Stimulated activated CD8-positive, alpha-beta memory T cell treated with anti-CD3 and anti-CD28 coated beads, Interleukin-4, amount 100 ng/mL, for 24 hours (primary cell): ENCODE measurements around the gene CIZ1.

ENCODE experiments used
- DNase-seq: peaks from one replicate; pipeline ENCODE4 v3.0.0-alpha.2; 2020; ENCODE audit warnings: low read depth

Gene CIZ1

DNA sequence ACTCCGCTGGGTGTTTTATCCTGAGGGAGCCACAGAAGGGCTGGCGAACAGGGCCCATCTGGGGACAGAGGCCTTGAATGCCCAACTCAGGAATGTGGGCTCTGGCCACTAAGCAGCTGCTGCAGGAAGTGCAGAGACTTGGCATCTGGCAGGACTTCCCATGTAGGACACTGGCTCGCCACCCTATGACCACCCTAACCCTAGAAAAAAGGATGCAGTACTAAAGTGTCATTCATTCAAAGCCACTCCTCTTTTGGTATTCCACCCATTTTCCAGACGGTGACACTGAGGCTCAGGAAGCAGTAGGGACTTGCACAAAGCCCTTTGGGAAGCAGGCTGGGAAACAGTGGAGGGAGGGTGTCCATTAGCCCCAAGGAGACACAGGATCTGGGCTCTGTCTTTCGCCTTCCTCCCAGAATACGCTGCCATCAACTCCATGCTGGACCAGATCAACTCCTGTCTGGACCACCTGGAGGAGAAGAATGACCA, 28.3 kb downstream of the CIZ1 start:
- DNase-seq, result no peak

DNA sequence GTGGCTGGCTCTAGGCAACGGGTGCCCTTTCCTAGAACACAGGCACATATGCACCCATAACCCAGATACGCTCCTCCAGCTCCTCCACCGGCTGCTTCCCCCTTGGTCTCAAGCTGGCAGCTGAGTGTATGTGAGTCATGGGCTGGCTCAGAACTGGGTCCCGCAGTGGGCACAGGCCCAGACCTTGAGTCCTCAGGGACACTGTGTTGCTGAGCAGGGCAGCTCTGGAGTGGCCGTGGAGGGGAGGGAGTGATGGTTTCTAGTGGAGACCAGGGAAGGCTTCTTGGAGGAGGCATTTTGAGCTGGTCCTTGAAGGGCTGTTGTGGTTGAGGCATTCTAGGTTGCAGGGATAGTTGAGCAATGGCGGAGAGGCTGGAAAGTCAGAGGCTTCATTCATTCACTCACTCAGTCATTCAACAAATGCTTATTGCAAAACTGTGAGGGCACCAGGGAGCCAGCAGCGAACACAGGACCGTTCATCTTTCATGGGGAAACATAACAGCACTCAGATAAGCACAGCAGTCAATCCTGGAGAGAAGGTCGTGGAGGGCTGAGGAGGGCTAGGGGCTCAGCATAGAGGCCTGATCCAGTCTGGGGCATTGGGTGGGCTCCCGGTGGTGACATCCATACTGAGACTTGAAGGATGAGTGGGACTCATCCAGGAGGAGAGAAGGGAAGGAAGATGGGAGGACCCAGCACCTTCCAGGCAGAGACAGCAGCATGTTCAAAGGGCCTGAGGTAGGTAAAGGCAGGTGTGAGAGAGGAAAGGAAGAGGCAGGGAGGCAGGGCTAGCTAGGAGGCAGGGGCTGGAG, 29.0 kb downstream of the CIZ1 start:
- no peak for DNase-seq

DNA sequence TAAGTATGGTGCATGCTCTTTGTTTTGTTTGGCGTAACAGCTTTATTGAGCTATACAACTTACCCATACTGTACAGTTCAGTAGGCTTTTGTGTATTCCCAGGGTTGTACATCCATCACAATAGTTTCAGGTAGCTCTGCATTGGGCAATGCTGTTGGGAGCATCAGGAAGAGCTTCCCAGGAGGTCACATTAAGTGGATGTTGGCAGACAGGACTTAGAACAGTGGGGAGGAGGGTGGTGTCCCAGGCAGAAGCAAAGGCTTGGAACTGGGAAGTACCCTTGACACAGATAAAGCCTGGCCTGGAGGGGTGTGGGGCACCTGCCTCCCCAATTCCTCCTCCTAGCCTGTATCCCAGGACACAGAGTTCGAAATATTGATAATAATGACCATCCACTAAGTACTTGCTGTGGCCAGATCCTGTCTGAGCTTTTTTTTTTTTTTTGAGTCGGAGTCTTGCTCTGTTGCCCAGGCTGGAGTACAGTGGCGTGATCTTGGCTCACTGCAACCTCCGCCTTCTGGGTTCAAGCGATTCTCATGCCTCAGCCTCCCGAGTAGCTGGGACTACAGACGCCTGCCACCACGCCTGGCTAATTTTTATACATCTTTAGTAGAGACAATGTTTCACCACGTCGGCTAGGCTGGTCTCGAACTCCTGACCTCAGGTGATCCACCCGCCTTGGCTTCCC, 30.0 kb downstream of the CIZ1 start:
- no peak for DNase-seq

DNA sequence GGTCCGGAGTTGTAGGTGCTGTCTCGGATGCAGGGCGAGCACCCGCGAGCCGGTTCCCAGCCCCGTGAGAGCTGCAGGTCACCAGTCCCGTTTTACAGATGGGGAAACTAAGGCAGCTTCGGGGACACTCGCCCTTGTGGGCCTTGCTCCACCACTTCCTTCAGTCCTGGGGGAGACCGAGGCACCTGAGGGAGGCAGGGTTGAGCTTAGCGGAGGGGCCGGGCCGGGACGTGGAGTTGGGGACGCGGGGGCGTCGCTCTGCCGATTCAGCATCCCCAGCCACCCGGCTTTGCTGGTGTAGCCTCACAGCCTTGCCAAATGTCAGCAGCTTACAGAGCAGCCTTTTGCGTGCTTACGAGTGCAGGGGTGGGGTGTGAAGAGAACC, 30.8 kb downstream of the CIZ1 start:
- DNase-seq, result peak; percentile 53

DNA sequence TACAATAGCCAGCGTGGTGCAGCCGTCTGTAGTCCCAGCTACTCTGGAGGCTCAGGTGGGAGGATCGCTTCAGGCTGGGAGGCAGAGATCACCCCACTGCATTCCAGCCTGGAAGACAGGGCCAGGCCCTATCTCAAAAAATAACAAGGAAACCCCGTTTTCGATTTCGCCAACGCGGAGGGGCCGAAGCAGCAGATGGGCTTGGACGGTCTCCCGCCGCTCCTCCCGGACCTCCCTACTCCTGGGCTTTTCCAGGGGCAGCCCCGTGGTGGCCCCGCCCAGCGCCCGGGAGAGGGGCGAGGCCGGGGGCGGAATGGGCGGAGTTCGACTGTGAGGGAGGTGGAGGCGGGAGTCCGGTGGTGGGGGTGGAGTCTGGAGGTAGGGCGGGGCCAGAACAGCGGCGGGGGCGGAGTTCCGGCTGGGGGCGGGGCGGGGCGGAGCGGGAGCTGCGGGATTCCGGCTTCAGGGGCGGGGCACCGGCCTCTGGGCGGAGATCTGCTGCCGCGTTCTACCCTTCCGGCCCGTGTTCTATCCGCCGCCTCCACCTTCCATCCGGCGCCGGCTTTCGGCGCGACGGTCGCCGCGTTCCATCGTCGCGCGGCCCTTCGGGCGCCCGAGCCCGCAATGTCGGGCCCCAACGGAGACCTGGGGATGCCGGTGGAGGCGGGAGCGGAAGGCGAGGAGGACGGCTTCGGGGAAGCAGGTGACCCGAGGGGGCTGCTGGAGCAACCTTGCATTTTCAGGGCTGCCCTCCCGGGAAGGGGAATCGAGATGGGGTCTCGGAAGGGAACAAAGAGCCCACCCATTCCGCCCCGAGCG, 31.4 kb downstream of the CIZ1 start, which contains the start of gene BBLN:
BBLN (plus strand) TSS at position 482 of the 819 bp plus-strand sequence; CDS start at position 625, 143 bp downstream.
- DNase-seq, result peak; percentile 88

DNA sequence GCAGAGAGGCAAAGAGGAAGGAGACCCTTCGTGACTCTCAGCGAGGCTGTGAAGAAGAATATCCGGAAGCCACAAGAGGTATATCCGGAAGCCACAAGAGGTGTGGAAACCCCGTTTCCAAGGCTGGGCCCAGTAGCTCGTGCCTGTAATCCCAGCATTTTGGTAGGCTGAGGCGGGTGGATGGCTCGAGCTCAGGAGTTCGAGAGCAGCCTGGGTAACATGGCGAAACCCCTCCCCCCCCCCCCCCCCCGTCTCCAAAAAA, 31.9 kb downstream of the CIZ1 start:
- peak; percentile 21 for DNase-seq

DNA sequence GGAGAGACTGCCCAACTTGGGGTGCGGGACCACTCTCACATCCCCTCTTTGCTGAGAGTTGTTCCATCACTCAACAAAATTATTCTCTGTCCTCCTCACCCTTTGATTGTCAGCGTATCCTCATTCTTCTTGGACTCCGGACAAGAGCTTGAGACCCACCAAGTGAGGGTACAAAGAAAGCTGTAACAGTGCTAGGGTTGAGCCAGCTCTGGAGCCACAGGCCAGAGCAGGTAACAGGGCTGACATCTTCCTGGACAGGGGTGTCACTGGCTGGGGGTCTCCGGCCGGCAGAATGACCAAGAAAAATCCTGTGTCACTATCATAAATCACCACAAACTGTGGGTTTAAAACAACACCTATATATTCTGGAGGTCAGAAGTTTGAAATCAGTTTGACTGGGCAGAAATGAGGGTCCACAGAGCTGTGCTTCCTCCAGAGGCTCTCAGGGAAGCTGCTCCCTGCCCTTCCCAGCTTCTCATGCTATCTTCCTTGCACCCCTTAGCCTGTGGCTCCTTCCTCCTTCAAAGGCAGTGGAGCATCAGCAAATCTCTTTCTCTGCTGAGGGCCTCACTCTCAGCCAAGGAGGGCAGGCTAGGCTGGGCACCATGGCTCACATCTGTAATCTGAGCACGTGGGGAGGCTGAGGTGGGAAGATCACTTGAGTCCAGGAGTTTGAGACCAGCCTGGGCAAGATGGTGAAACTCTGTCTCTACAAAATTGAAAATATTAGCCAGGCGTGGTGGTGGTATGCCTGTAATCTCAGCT, 35.5 kb downstream of the CIZ1 start:
- DNase-seq, result no peak

DNA sequence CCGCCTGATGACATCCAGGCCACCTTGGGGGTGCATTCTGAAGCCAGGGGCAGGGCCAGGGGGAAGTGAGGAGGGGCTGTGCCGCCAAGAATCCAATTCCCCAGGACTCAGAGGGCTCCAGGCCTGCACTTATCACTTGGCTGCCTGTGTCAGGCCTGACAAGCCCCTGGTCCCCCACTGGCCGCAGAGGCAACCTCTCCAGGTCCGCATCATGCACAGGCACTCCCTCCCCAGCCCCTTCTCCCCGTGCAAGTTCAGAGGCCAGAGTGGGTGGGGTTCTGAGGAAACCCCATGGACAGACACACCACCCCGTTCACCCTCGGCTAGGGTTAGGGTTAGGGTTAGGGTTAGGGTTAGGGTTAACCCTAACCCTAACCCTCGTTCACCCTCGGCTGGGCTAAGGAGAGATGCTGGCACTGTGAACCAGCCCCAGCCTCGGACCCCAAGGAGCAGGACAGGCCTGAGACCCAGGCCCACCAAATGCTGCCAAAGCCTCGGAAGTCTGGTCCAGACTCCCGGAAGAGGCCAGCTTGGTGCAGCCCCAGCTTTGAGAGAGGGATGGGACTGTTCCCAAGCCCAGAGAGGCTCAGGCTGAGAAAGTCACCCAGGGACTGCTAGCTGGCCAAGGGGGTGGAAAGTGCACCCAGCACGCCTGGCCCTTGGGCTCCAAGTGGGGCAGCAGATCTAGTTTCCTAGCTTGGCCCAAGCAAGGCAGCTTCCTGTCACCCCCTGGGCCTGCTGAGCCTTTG, 37.3 kb downstream of the CIZ1 start:
- no peak for DNase-seq

DNA sequence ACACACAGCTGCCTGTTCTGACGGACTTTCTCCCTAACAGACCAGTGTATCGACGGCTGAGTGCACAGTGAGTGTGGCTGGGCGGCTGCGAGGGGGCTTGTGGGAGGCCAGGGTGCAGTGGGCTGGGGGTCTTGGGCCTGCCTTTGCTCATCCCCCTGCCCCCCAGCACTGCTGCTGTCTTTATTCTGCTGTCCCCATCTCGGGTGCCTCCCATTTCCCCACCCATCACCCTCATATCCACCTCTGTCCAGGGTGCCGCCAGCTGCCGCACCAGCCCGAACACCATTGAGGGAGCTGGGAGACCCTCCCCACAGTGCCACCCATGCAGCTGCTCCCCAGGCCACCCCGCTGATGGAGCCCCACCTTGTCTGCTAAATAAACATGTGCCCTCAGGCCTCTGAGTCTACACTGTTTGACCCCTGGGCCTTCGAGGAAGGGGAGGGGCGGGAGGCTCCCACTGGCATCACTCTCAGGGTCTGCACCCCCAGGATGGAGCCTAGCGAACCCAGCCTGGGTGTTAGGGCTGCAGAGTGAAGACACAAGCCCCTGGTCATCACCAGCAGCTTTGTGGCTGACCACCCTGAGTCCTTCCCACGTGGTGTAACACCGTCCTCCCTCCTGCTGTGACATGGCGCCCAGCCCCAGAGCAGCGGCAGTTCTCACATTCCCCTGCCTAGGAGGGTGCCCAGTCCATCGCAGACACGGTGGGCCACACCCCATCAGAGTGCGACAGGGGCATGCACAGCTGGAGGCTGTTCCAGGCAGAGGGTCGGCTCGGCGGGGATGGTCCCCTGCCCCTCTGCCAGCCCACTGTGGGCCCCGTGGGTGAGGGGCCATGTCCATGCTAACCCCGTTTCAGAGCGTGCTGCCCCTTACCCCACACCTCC, 38.1 kb downstream of the CIZ1 start:
- DNase-seq, result no peak

DNA sequence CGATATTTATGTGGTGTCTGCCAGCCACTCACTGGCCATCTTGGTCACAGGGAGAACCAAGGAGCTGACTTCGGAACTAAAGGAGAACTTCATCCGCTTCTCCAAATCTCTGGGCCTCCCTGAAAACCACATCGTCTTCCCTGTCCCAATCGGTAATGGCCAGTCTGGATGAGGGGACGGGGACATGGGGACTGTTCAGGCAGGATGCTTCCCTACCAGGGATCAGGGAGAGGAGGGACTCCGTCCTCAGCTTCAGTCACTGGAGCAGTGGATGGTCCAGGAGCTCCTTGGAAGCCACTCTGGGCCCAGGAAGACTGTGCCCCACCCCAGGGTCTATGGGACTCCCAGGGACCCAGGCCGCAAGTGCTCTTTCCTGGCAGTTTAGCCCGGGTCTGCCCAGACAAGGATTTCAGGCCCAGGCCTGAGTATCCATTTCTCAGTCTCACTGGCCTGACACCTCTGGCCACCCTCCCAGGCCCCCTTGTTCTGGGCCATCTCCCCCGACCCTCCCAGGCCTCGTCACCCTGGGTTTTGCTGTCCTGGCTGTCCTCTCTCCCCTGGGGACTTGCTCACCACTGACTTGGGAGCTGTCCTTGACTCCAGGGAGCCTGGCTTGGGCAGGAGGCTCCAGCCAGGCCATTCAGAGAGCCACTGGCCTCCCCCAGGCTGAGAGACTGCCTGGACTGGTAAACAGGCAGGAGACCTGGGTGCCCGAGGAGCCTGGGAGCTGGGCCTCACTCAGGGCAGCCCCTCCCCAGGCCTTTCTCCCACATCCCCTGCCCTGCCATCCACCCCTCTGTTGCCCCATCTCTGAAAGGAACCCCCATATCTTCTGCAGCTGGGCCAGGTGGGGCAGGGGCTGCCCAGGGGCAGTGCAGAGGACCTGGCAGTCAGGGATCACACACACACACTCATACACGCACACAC, 39.0 kb downstream of the CIZ1 start:
- DNase-seq, result no peak

DNA sequence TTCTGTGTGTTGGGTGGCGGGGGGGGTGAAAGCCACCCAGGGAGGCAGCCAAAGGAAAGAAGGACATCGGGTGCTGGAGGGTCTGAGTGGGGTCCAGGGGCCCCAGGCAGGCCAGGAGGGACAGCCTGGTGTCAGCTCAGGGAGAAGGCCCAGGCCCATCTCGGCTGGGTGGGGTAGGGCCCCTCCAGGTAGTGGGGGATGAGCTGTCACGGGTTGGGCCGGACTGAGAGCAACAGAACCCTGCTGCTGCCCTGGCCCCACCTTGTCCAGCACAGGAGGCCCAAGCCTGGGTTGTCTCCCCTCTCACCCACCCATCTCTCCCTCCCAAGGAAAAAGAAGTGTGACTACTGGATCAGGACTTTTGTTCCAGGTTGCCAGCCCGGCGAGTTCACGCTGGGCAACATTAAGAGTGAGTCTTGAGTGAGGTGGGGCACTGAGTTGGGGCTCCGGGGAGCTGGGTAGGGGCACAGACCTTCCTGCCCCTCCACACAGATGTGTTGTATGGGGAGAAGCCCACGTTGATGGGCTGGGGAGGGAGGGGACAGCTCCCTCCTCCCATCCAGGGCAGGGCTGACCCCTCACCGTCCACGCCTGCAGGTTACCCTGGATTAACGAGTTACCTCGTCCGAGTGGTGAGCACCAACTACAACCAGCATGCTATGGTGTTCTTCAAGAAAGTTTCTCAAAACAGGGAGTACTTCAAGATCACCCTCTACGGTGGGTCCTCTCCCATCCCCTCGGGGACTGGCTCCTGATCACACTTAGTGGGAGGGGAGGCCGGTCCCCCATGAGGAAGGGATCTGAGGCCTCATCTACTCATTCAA, 39.9 kb downstream of the CIZ1 start:
- no peak for DNase-seq

DNA sequence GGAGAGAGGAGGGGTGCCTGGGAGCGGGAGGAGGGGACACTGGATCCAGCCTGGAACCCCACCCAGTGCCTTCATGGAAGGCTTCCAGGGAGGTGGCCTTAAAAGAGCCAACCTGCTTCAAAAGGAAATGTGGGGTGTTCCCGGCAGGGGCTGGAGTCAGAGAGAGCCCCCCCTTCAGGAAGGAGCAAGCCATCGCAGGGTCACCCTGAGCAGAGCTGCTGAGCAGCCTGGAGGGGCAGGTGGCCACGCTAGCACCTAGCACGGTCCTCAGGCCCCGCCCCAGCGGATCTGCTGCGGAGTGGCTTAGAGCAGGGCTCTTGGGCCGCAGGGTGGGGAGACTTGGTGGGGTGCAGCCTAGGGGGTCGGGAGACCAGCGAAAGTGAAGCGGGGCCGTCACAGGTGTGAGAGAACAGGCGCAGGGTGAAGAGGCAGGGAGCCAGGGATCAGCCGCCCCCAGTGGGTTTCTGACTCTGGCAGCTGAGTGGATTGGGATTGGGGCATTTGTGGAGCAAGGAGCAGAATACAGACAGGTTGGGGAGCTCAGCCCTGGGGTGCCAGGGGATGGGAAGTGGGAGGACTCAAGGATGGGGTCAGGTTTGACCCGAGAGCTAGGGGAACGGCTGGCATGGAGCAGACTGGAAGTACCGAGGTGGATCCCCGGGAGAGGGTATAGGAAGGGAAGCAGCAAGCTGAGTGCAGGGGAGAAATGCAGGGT, 40.6 kb downstream of the CIZ1 start:
- no peak for DNase-seq

DNA sequence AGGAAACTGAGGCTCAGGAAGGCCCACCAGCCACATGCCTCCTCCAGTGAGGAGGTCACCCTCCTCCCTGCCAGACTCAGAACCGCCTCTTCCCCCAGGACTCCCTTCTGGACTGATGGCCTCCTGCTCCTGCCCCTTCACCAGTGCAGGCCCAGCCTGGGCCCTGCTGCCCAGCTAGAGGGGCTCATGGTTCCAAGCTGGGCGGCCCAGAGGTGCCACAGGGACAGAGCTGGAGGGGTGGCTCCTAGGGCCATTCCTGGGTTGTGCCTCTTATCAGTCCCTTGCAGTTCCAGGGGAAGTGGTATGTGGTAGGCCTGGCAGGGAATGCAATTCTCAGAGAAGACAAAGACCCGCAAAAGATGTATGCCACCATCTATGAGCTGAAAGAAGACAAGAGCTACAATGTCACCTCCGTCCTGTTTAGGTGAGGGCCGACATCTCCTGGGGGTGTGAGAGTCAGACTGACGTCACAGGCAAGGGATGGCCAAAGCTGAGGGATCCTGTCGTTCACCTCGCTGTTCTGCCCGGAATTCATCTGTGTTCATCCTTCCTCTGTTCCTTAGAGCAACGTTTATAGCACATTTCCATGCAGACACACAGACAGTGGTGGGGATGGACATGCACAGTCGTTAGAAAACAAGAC, 41.3 kb downstream of the CIZ1 start:
- no peak for DNase-seq

DNA sequence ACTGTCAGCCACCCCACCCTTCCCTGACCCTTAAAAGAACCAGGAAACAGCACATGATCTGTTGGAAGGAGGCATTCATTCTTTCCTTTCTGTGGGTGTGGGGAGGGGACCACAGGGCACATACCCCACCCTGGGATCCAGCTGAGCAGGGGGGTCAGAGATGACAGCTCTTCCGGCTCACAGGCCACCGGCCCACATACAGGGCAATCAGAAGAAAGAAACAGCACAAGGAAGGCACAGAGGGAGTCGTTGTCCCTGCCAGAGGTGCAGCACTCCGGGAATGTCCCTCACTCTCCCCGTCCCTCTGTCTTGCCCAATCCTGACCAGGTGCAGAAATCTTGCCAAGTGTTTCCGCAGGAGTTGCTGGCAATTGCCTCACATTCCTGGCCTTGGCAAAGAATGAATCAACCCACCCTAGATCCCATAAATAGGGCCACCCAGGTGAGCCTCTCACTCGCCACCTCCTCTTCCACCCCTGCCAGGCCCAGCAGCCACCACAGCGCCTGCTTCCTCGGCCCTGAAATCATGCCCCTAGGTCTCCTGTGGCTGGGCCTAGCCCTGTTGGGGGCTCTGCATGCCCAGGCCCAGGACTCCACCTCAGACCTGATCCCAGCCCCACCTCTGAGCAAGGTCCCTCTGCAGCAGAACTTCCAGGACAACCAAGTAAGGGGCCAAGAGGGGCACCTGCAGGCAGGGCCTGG, 42.2 kb downstream of the CIZ1 start, which contains the start of gene LCN2:
LCN2 (plus strand) TSS at position 453 of the 701 bp plus-strand sequence; CDS start at position 526, 73 bp downstream.
- no peak for DNase-seq

DNA sequence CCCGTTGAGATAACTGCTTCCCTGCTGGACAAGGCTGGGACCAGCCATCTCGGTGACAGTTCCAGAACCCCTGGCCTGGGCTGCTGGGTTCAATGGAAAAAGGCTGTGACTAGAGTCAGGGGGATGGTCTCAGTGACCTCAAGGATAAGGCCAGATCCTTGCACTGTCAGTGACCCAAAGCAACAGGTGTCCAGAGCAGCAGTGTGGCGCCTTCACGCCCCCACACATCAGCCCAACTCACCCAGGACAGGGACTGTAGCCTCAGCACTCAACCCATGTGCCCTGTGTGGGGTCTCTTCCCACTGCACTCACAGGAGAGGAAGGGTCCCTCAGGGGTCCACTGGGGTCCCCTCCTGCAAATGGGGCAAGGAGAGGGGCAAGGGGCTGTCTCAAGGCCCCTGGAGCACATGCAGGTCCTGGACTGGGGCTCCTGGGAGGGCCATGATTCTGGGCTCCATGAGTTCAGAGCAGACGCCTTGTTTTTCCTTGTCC, 42.8 kb downstream of the CIZ1 start:
- DNase-seq, result no peak

DNA sequence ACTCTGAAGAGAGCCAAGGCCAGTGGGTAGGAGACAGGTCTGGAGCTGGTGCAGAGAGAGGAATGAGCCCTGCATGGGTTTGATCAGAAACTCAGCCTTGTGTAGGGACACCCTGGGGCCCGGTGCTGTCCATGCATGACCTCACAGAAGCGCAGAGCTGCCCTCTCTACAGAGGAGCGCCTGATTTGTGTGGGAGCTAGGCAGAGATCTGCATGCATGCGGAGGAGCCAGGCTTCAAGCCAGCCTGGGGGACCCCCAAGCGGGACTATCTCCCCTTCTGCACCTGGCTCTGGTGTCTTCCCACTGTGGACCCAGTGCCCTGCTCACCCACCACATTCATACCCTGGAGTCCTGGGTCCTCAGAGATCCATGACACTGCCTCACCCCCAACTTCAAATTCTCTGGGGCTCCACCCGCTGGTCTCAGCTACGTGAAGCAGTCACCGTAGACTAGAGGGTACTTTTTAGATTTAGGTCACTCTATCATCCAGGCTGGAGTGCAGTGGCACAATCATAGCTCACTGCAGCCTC, 44.7 kb downstream of the CIZ1 start:
- no peak for DNase-seq
